Ovary (tissue), 9 donors: ENCODE data around the gene LUC7L2. TPM values are rescaled to one million over a fixed set of nuclear protein-coding genes. Genes with fewer than 3 reads are reported as not detected.

ENCODE experiments used
- DNase-seq, 5 donors: peaks; one replicate each; pipeline ENCODE4 v3.0.0-alpha.2; 2019 to 2020
- H3K27ac ChIP-seq, 2 donors: fragments of 200-600 bp; one replicate each; pipeline versions ENCODE4 v1.5.1 to v1.8.0; 2019 to 2022
- H3K27me3 ChIP-seq: fragments of 200-600 bp; one replicate; pipeline ENCODE4 v1.8.0; 2022
- H3K36me3 ChIP-seq: fragments of 200-600 bp; sonication (generic); one replicate; pipeline ENCODE4 v1.5.1; 2019
- H3K4me1 ChIP-seq: one replicate; pipeline ENCODE4 v1.8.1; 2013; ENCODE audit warnings: mild to moderate bottlenecking, moderate library complexity; ENCODE audit not compliant: insufficient read depth
- H3K4me3 ChIP-seq: fragments of 200-600 bp; sonication (generic); one replicate; pipeline ENCODE4 v1.5.1; 2017
- H3K9me3 ChIP-seq, 2 donors: fragments of 200-600 bp in 1 of 2; sonication (generic) in 1 of 2; one replicate each; pipeline versions ENCODE4 v1.5.1 to v1.8.1; 2013 to 2019; ENCODE audit warnings: mild to moderate bottlenecking in 1 of 2, moderate library complexity in 1 of 2
- EP300 ChIP-seq: sonication (generic); formaldehyde crosslinking; IDR thresholded peaks from one replicate; pipeline ENCODE4 v1.6.1; 2017; ENCODE audit warnings: antibody characterized with exemption
- POLR2A ChIP-seq: fragments of 450-650 bp; IDR thresholded peaks from one replicate; pipeline ENCODE4 v1.6.1; 2017; ENCODE audit warnings: antibody characterized with exemption, mild to moderate bottlenecking, moderate library complexity
- WGBS, 3 donors: extraction: QIAGEN DNeasy Blood & Tissue Kit in 1 of 3; methylation state at CpG; one replicate each; pipeline versions ENCODE4 v1.1.5 to v1.1.7; 2013 to 2017; 5-methylcytosine and 5-hydroxymethylcytosine counted together
- intact Hi-C, 4 donors: fragments of 100-400 bp; cut with DNase I; formaldehyde crosslinking; loops; one replicate each; pipeline versions ENCODE4 v1.11.0 to v1.15.1; 2022 to 2023
- polyA plus RNA-seq, 2 donors: library from polyadenylated mRNA; stranded (reverse); fragments of 200-250 nt in 1 of 2; fragments of 350-450 nt in 1 of 2; fragmentation: Illumina TruSeq in 1 of 2; extraction: RNeasy Lipid Tissue Mini Kit (QIAGEN cat#74804) in 1 of 2; gene quantifications; one replicate each; pipeline ENCODE4 v1.2.3, GENCODE V29; 2013 to 2014
- total RNA-seq, 7 donors: library from RNA; depleted of rRNA in 2 of 7; stranded (reverse); fragments of >200 nt in 2 of 7; fragmentation: NEBNext Ultra II Directional in 3 of 7; extraction: Animal tissue kit (Norgen Biotek cat#: 25700) in 3 of 7; gene quantifications; one replicate each; pipeline versions ENCODE4 v1.1.0 to v1.2.4, GENCODE V29; 2016 to 2023
- TF ChIP-seq, protein P1 (sequence below), 3 donors: fragments of 450-650 bp in 2 of 3; fragments of 200-600 bp in 1 of 3; IDR thresholded peaks; one replicate each; pipeline versions ENCODE4 v1.5.1 to v1.8.0; 2016 to 2022; ENCODE audit warnings: antibody characterized with exemption in 3 of 3, mild to moderate bottlenecking in 1 of 3
- donor health status: DM: no; HTN: no; CAD: no; lungs with moderate emphysema.
- donor health status: DM: no; HTN: no; CAD: no.
- donor health status: Bipolar disorder and iron deficiency.
- donor health status: DM: yes; HTN: yes; CAD: no.
- donor health status: DM: no; HTN: no; CAD: no.
- donor health status: DM: yes; HTN: yes; CAD: no.

Gene LUC7L2
- total and polyA plus RNA-seq, 9 donors = 58.9 to 113 (median 87.2) TPM

GRCh38 chr7:139393621-139394211, 34.0 kb downstream of the LUC7L2 start:
- Histone ChIP-seq H3K27ac (no peak overlapping the region), H3K4me3 (no peak overlapping the region), H3K36me3 (no peaks in the 10 kb centered on the region), H3K9me3 (no peaks in the 10 kb centered on the region), H3K4me1 (no peaks in the 10 kb centered on the region), H3K27me3 (no peaks in the 10 kb centered on the region)
- DNase-seq = no peak
- TF ChIP-seq, protein P1, sequence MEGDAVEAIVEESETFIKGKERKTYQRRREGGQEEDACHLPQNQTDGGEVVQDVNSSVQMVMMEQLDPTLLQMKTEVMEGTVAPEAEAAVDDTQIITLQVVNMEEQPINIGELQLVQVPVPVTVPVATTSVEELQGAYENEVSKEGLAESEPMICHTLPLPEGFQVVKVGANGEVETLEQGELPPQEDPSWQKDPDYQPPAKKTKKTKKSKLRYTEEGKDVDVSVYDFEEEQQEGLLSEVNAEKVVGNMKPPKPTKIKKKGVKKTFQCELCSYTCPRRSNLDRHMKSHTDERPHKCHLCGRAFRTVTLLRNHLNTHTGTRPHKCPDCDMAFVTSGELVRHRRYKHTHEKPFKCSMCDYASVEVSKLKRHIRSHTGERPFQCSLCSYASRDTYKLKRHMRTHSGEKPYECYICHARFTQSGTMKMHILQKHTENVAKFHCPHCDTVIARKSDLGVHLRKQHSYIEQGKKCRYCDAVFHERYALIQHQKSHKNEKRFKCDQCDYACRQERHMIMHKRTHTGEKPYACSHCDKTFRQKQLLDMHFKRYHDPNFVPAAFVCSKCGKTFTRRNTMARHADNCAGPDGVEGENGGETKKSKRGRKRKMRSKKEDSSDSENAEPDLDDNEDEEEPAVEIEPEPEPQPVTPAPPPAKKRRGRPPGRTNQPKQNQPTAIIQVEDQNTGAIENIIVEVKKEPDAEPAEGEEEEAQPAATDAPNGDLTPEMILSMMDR (IDR thresholded peaks at IDR 0.05) = no peak
- no peak for TF ChIP-seq POLR2A
- no peak for TF ChIP-seq EP300
- intact Hi-C loops = no loop called here
- 93 to 100% (median 96%) methylated on average over 1 of the region's 1 CpG for WGBS, 3 donors

GRCh38 chr7:139394540-139394939, 34.8 kb downstream of the LUC7L2 start:
- Histone ChIP-seq H3K4me3 (no peak overlapping the region), H3K27me3 (no peaks in the 10 kb centered on the region), H3K27ac (no peak overlapping the region), H3K9me3 (no peaks in the 10 kb centered on the region), H3K36me3 (no peaks in the 10 kb centered on the region), H3K4me1 (no peaks in the 10 kb centered on the region)
- 85 to 89% (median 88%) methylated on average over 3 of the region's 3 CpGs for WGBS, 3 donors
- no peak for TF ChIP-seq EP300
- TF ChIP-seq POLR2A = no peak
- TF ChIP-seq, protein P1 (IDR thresholded peaks at IDR 0.05) = no peak
- intact Hi-C loops = no loop called here
- no peak for DNase-seq

DNA sequence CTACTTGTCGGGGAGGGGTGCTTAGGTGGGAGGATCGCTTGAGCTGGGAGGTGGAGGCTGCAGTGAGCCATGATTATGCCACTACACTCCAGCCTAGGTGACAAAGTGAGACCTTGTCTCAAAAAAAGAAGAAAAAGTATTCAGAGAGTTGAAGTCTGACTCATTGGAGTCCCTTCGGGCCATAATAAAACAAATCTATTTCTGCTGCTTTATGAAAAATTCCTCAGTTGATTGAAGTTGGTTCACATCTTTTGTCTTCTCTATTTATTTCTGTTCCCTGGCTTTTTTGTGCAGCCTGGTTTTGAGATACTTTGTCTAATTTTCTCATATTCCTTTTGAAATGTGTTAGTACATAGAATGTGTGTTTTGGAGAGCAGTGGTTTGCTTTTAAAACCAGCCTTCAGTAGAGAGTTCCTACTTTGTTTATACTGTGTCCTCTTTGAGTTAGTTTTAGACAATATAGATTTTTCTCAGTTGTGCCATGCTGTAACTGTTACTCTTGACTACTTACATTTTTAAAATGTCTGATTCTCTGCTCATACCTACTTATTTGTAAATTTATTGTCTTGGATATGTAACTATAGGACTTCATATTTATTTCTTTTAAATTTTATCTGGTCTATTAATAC, 36.7 kb downstream of the LUC7L2 start:
- no peak for DNase-seq
- Histone ChIP-seq H3K27ac (no peak overlapping the region), H3K4me3 (no peak overlapping the region), H3K9me3 (no peaks in the 10 kb centered on the region), H3K4me1 (no peaks in the 10 kb centered on the region), H3K36me3 (no peaks in the 10 kb centered on the region), H3K27me3 (no peaks in the 10 kb centered on the region)
- TF ChIP-seq POLR2A (no peak), EP300 (no peak)
- TF ChIP-seq, protein P1 (IDR thresholded peaks at IDR 0.05) = no peak
- WGBS, 3 donors = 90 to 92% (median 92%) methylated on average over 3 of the region's 3 CpGs
- intact Hi-C loops = no loop called here

DNA sequence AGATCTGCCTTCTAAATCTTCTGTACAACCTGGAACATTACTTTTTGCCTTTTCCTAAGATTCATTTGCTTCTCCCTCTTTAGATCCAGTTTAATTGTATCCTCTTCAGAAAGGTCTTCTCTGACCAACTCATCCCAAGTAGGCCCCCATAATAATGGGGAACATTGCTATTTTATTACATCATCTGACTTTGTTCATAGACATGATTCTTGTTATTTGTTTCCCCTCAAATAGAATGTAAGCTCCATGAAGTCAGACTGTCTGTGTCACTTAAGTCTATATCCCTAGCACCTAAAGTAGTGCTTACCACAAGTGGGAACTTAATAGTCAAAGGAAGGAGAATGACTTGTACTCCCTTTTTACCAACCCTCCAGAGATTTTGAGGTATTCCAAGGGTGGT, 37.5 kb downstream of the LUC7L2 start:
- intact Hi-C loops = no loop called here
- TF ChIP-seq, protein P1 (IDR thresholded peaks at IDR 0.05) = no peak
- TF ChIP-seq POLR2A (no peak), EP300 (no peak)
- DNase-seq = no peak
- no peaks in the 10 kb centered on the region for H3K36me3 ChIP-seq
- no peaks in the 10 kb centered on the region for H3K9me3 ChIP-seq
- H3K4me1 ChIP-seq = no peaks in the 10 kb centered on the region
- H3K4me3 ChIP-seq = no peak overlapping the region
- no peak overlapping the region for H3K27ac ChIP-seq
- H3K27me3 ChIP-seq = no peaks in the 10 kb centered on the region
